Adipocyte (in vitro differentiated cells): ENCODE results near the gene ZSCAN16.
A peak's percentile ranks its signal among the peaks of the same experiment; 100 is the strongest.
"Not testable (repeated sequence)": the region's sequence is repeated elsewhere in the genome, so short reads cannot be mapped to it uniquely, and the experiment has no call there.

Source experiments
- DNase-seq: peaks from one replicate; pipeline ENCODE4 v3.0.0-alpha.2; 2015; ENCODE audit warnings: low read depth
- H3K27me3 ChIP-seq: replicated peaks from 2 replicates; pipeline ENCODE4 v1.7.0; 2013; ENCODE audit warnings: mild to moderate bottlenecking, low read length, moderate library complexity; ENCODE audit not compliant: control insufficient read depth, insufficient read depth
- H3K36me3 ChIP-seq: 2 replicates; pipeline ENCODE4 v1.7.0; 2013; ENCODE audit warnings: low read length, mild to moderate bottlenecking, moderate library complexity; ENCODE audit not compliant: control insufficient read depth, insufficient read depth, severe bottlenecking
- H3K4me1 ChIP-seq: 2 replicates; pipeline ENCODE4 v1.7.0; 2013; ENCODE audit warnings: mild to moderate bottlenecking, low read length, moderate library complexity; ENCODE audit not compliant: control insufficient read depth, insufficient read depth
- H3K4me3 ChIP-seq: 2 replicates; pipeline ENCODE4 v1.7.0; 2013; ENCODE audit warnings: mild to moderate bottlenecking, low read length, moderate library complexity
- H3K9ac ChIP-seq: 2 replicates; pipeline ENCODE4 v1.7.0; 2013; ENCODE audit warnings: mild to moderate bottlenecking, low read length, moderate library complexity
- H3K9me3 ChIP-seq: 2 replicates; pipeline ENCODE4 v1.7.0; 2013; ENCODE audit warnings: mild to moderate bottlenecking, low read length, moderate library complexity; ENCODE audit not compliant: control insufficient read depth

ZSCAN16 gene

DNA sequence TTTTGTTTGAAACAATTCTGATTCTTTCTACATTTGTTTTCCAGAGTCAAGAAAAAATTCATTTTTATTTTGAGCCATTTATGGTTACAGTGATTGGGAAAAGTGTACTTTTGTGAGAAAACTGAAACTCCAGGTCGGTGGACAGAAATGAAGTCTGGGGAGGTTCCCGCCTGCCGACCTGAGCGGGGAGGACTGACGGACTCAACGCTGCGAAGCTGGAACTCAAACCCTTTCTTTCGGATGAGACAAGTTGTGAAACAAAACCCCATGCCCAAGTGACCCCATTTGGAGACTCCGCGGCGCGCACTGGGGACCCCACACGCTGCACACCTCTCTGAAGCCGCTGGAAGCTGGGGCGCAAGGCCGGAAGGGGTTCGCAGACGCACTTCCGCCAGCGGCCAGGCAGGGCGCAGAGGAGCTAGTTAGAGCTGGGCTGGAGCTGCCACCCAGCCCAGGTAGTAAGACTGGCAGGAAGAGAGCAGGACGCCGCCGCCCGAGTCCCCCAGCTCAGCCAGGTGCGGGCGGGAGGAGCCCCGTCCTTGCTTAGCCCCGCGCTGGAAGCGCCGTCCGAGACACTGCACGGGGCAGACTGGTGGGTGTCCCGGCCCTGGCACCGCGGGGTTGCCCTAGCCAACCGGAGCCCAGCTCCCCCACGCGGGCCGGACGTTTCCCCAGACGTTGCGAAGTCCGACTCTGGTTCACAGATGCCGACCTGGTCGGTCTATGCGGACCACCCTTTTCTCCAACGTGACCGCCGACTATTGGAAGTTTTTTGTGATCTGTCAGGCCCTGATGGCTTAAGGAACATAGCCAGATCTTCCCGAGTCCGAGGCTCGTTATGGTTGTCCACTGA, 19.8 kb upstream of the ZSCAN16 start:
- no peaks in the 10 kb centered on the region for H3K9me3 ChIP-seq
- no peaks in the 10 kb centered on the region for H3K27me3 ChIP-seq
- peak overlapping the region; percentile 88 for H3K4me3 ChIP-seq
- H3K36me3 ChIP-seq: no peaks in the 10 kb centered on the region
- peak; percentile 93 for DNase-seq
- H3K4me1 ChIP-seq: peaks cover 9% of the 10 kb centered on the region
- H3K9ac ChIP-seq: peak overlapping the region; percentile 81

DNA sequence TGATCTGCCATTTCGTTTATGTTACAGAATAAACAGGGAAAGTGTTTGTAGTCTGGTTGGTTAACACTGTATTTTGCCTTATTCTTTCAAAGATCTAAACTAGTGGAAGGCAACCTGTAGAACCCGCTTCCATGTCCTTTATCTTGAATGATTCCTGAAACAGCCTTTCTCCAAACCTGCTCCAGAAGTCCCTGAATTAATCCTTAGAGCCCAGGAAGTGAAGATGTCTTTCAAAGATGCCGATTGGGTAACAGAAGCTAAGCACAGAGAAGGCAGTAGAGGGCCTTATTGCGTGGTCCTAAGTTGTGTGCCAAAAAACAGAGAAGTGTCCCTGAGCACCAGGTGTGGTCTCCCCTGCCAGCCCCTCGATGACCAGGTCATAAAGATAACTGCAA, 19.2 kb upstream of the ZSCAN16 start:
- no peaks in the 10 kb centered on the region for H3K36me3 ChIP-seq
- no peaks in the 10 kb centered on the region for H3K27me3 ChIP-seq
- peak overlapping the region; percentile 88 for H3K4me3 ChIP-seq
- no peaks in the 10 kb centered on the region for H3K9me3 ChIP-seq
- peak overlapping the region; percentile 81 for H3K9ac ChIP-seq
- H3K4me1 ChIP-seq: peaks cover 9% of the 10 kb centered on the region
- peak; percentile 51 for DNase-seq

DNA sequence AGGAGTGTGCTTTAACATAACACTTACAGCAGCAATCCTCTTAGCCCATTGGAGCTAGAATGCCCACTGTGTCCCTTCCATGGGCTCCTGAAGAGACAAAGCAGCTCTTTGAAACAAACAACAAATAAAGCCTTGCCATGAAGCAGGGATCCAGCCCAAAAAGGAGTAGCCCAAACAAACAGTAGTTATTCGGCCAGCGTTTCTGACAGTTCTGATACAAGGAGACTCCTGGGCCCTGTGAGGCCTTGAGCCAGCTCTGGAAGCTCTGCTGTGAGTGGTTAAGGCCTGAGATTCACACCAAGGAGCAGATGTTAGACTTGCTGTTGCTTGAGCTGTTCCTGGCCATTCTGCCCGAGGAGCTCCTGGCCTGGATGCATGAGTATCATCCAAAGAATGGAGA, 16.9 kb upstream of the ZSCAN16 start:
- peaks cover 9% of the 10 kb centered on the region for H3K4me1 ChIP-seq

DNA sequence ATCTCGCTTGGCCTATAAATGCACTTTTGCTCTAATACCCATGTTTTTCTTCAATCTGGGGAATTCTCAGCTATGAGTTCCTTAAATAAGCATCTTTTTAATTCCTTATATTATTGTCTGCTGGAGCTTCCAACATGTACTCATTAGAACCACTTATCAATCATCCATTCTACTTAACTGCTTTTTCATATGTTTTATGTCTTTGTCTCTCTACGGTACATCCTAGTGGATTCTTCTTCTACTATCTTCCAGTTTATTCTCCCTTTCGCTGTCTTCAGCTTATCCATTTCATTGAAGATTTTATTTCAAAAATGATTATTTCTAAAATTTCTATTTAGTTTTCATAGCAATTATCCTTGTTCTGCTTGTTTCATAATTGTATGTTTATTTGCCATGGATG, 12.4 kb upstream of the ZSCAN16 start:
- Histone ChIP-seq H3K36me3 (peaks cover 24% of the 10 kb centered on the region), H3K4me3 (no peak overlapping the region), H3K9ac (no peak overlapping the region), H3K27me3 (no peaks in the 10 kb centered on the region), H3K4me1 (no peaks in the 10 kb centered on the region), H3K9me3 (peaks cover 6% of the 10 kb centered on the region)
- no peak for DNase-seq

More for the DNA sequence above, 16.9 kb upstream of the ZSCAN16 start:
- no peak overlapping the region for H3K4me3 ChIP-seq
- no peak overlapping the region for H3K9ac ChIP-seq
- no peak for DNase-seq
- no peaks in the 10 kb centered on the region for H3K27me3 ChIP-seq
- no peaks in the 10 kb centered on the region for H3K9me3 ChIP-seq
- no peaks in the 10 kb centered on the region for H3K36me3 ChIP-seq

DNA sequence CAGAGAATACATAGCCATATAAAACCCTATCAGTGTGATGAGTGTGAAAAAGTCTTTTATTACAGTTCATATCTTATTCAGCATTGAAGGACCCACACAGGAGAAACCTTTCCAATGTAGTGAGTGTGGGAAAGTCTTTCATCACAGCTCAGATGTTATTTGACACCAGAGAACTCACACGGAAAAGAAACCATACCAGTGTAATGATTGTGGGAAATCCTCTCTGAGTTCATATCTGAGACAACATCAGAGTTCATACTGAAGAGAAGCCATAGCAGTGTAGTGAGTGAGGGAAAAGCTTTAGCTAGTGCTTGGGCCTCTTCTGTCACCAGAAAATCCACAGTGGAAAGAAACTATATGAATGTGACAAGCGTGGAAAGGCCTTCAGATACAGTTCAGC, 8.6 kb upstream of the ZSCAN16 start:
- no peak for DNase-seq
- Histone ChIP-seq H3K4me1 (peaks cover 10% of the 10 kb centered on the region), H3K9me3 (peaks cover 6% of the 10 kb centered on the region), H3K4me3 (no peak overlapping the region), H3K27me3 (no peaks in the 10 kb centered on the region), H3K36me3 (peaks cover 54% of the 10 kb centered on the region), H3K9ac (no peak overlapping the region)

DNA sequence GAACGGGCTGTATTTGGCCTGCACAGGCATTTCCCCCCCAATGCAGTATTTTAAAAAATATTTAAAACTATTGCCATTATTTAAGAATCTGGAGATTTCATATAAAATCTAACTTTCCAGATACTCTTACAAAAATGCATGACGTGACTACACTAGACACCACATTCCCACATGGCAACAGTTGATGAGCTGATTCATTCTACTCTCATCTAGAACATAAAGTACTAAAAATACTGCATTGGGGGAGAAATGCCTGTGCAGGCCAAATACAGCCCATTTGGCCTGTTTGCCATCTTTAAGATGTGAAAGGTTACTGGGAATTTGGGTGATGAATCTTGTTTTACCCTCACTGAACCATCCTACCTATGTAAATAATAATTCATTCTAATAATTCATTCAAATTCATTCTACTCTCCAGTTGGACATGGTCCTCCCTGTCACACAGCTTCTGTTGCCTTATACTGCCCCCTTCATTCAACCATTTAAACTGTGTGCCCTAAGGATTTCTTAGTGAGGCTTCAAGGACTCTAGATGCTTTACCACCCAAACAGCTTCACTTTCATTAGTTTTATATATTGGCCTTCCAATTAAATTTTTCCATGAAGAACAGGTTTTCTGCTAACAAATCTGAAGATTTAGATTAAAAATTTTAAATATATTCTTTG, 6.9 kb upstream of the ZSCAN16 start:
- Histone ChIP-seq H3K27me3 (no peaks in the 10 kb centered on the region), H3K36me3 (peaks cover 67% of the 10 kb centered on the region), H3K9ac (no peak overlapping the region), H3K4me3 (no peak overlapping the region), H3K9me3 (peaks cover 6% of the 10 kb centered on the region), H3K4me1 (peaks cover 10% of the 10 kb centered on the region)
- DNase-seq: no peak

DNA sequence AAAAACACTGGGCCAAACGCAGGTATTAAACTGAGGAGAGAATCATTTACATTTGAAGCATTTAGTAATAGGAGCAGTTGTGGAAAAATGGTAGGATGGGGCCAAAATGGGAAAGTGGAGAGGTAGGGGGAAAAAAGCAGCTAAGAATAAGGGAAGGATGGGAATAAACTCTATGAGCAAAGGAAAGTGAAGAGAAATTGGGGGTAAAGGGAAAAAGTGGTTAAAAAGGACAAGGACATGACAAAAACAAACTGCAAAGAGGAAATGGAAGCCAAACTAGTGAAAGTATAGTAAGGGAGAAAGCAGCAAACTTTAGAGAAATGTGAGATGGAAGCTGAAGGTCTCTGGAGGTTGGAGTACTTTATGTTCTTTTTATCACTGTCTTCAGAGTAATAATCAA, 6.2 kb upstream of the ZSCAN16 start:
- peaks cover 10% of the 10 kb centered on the region for H3K4me1 ChIP-seq
- peaks cover 6% of the 10 kb centered on the region for H3K9me3 ChIP-seq
- peaks cover 70% of the 10 kb centered on the region for H3K36me3 ChIP-seq
- no peak for DNase-seq
- H3K27me3 ChIP-seq: no peaks in the 10 kb centered on the region
- no peak overlapping the region for H3K4me3 ChIP-seq
- no peak overlapping the region for H3K9ac ChIP-seq

DNA sequence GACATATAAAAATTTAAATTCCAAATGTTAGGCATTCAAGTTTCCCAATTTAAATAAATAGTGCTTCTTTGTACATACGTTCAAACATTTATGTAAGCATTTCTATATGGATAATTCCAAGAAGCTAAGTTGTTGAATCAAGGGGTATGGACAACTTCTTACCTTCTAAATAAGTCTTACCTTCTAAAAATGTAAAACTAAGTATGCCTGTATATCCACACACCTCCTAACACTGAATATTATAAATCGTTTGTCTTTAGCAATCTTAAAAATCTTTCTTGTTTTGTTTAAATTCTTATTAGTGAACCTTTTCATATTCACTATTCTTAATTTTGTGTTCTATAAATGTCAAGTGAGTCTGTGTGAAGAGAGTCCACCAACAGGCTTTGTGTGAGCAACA, 2.5 kb upstream of the ZSCAN16 start:
- H3K36me3 ChIP-seq: peaks cover 50% of the 10 kb centered on the region
- H3K4me3 ChIP-seq: no peak overlapping the region
- H3K27me3 ChIP-seq: no peaks in the 10 kb centered on the region
- peaks cover 22% of the 10 kb centered on the region for H3K4me1 ChIP-seq
- no peaks in the 10 kb centered on the region for H3K9me3 ChIP-seq
- no peak overlapping the region for H3K9ac ChIP-seq
- no peak for DNase-seq

DNA sequence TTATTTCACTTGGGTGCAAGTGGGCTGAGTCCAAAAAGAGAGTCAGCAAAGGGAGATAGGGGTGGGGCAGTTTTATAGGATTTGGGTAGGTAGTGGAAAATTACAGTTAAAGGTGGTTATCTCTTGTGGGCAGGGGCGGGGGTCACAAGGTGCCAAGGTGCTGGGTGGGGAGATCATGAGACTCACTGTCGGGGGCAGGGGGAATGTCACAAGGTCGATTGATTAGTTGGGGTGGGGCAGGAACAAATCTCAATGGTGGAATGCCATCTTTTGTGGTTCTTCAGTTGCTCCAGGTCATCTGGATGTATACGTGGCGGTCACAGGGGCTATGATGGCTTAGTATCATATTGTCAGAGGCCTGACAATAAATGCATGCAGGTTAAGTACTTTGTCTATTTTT, 2.1 kb upstream of the ZSCAN16 start:
- not testable (repeated sequence) for DNase-seq, H3K27me3 ChIP-seq
- H3K36me3 ChIP-seq: peaks cover 49% of the 10 kb centered on the region

DNA sequence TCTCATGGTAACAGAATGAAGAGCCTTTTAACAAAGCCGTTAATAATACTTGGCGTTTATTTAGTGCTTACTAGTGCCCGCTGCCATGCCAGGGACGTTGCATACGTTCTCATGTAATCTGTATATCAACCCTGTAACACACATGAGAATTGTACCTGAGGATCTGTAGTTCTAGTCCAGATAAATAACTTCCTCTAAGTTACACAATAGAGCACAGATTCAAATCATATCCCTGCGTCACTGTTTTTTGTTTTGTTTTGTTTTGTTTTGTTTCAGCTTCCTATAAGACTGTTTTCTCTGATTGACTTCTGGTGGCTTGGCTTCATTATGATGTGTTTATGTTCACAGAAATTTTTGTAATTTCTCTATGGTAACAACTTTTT, 553 bp downstream of the ZSCAN16 start:
- peak overlapping the region; percentile 87 for H3K9ac ChIP-seq
- peaks cover 11% of the 10 kb centered on the region for H3K4me1 ChIP-seq
- no peaks in the 10 kb centered on the region for H3K9me3 ChIP-seq
- H3K36me3 ChIP-seq: peaks cover 49% of the 10 kb centered on the region
- peak overlapping the region; percentile 94 for H3K4me3 ChIP-seq
- DNase-seq: no peak
- no peaks in the 10 kb centered on the region for H3K27me3 ChIP-seq

More for the DNA sequence above, 2.1 kb upstream of the ZSCAN16 start:
- peaks cover 19% of the 10 kb centered on the region for H3K4me1 ChIP-seq
- not testable (repeated sequence) for H3K9me3 ChIP-seq, H3K9ac ChIP-seq, H3K4me3 ChIP-seq

DNA sequence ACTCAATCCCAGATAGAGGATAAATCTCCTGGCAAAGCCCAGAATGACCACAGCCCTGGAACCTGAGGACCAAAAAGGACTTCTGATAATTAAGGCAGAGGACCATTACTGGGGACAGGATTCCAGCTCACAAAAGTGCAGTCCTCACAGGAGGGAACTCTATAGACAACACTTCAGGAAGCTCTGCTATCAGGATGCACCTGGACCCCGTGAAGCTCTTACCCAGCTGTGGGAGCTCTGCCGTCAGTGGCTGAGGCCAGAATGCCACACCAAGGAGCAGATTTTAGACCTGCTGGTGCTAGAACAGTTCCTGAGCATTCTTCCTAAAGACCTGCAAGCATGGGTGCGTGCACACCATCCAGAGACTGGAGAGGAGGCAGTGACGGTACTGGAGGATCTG, 992 bp downstream of the ZSCAN16 start:
- Histone ChIP-seq H3K9ac (no peak overlapping the region), H3K4me3 (no peak overlapping the region), H3K9me3 (no peaks in the 10 kb centered on the region), H3K4me1 (peaks cover 11% of the 10 kb centered on the region), H3K27me3 (no peaks in the 10 kb centered on the region), H3K36me3 (peaks cover 49% of the 10 kb centered on the region)
- DNase-seq: no peak
